Measurements from ENCODE around the gene RMDN2. TPM values are rescaled to one million over a fixed set of nuclear protein-coding genes. Genes with fewer than 3 reads are reported as not detected.
A peak's percentile ranks its signal among the peaks of the same experiment; 100 is the strongest.
"Not testable (repeated sequence)": the region's sequence is repeated elsewhere in the genome, so short reads cannot be mapped to it uniquely, and the experiment has no call there.

Gene RMDN2
- polyA plus RNA-seq, 1 donor = 2.2 TPM

- DNase-seq (ENCODE audit: low read depth) = no peak
These were observed 26.6 kb upstream of the RMDN2 start for GRCh38 chr2:37898448-37898847.

- no peak for DNase-seq (ENCODE audit: low read depth)
These were observed 22.1 kb upstream of the RMDN2 start for GRCh38 chr2:37902991-37903390.

- DNase-seq (ENCODE audit: low read depth) = no peak
These were observed 20.7 kb upstream of the RMDN2 start for GRCh38 chr2:37904425-37904824.

- DNase-seq (ENCODE audit: low read depth) = no peak
These were observed 20.1 kb upstream of the RMDN2 start for GRCh38 chr2:37904993-37905392.

- no peak for DNase-seq (ENCODE audit: low read depth)
These were observed 19.0 kb upstream of the RMDN2 start for GRCh38 chr2:37906131-37906530.

GRCh38 chr2:37907501-37908225 is 17.4 kb upstream of the RMDN2 start:
- no peak for DNase-seq (ENCODE audit: low read depth)

- DNase-seq (ENCODE audit: low read depth) = no peak
These were observed 13.7 kb upstream of the RMDN2 start for GRCh38 chr2:37911296-37911873.

GRCh38 chr2:37912056-37912455 is 13.0 kb upstream of the RMDN2 start:
- DNase-seq (ENCODE audit: low read depth) = no peak

- no peak for DNase-seq (ENCODE audit: low read depth)
These were observed 12.5 kb upstream of the RMDN2 start for GRCh38 chr2:37912616-37913015.

- no peak for DNase-seq (ENCODE audit: low read depth)
These were observed 10.7 kb upstream of the RMDN2 start for GRCh38 chr2:37914340-37914739.

- DNase-seq (ENCODE audit: low read depth) = no peak
These were observed 9.3 kb upstream of the RMDN2 start for GRCh38 chr2:37915773-37916172.

- peak; percentile 41 for DNase-seq (ENCODE audit: low read depth)
These were observed 8.5 kb upstream of the RMDN2 start for GRCh38 chr2:37916512-37917082.

- DNase-seq (ENCODE audit: low read depth) = no peak
These were observed 7.5 kb upstream of the RMDN2 start for GRCh38 chr2:37917281-37918228.

GRCh38 chr2:37918742-37919186 is 6.3 kb upstream of the RMDN2 start:
- DNase-seq (ENCODE audit: low read depth) = no peak

- DNase-seq (ENCODE audit: low read depth) = no peak
These were observed 5.5 kb upstream of the RMDN2 start for GRCh38 chr2:37919631-37920032.

- no peak for DNase-seq (ENCODE audit: low read depth)
These were observed 4.5 kb upstream of the RMDN2 start for GRCh38 chr2:37920570-37920969.

- no peak for DNase-seq (ENCODE audit: low read depth)
These were observed 3.3 kb upstream of the RMDN2 start for GRCh38 chr2:37921781-37922180.

GRCh38 chr2:37923308-37924055 is 1.6 kb upstream of the RMDN2 start:
- no peak for DNase-seq (ENCODE audit: low read depth)

GRCh38 chr2:37926635-37927034 is 1.5 kb downstream of the RMDN2 start:
- no peak for DNase-seq (ENCODE audit: low read depth)

GRCh38 chr2:37928377-37928776 is 3.3 kb downstream of the RMDN2 start:
- no peak for DNase-seq (ENCODE audit: low read depth)

- not testable (repeated sequence) for DNase-seq (ENCODE audit: low read depth)
These were observed 5.3 kb downstream of the RMDN2 start for GRCh38 chr2:37930392-37930791.
